Stimulated activated CD4-positive, alpha-beta T cell treated with anti-CD3 and anti-CD28 coated beads, Interleukin-4, amount 100 ng/mL, for 1 hour (primary cell): Measurements from ENCODE around the gene MSMB.
A peak's percentile ranks its signal among the peaks of the same experiment; 100 is the strongest.
"Not testable (repeated sequence)": the region's sequence is repeated elsewhere in the genome, so short reads cannot be mapped to it uniquely, and the experiment has no call there.

Experiments used
- DNase-seq: peaks from one replicate; pipeline ENCODE4 v3.0.0-alpha.2; 2020

The MSMB gene

GRCh38 chr10:46046261-46046660 lies at the start of gene MSMB:
Gene MSMB, minus strand, starts transcription at chr10:46046269. Its CDS starts 32 bp downstream, at chr10:46046237.
- no peak for DNase-seq

GRCh38 chr10:46094931-46095750 lies 49.1 kb upstream of the MSMB start:
- peak; percentile 7 for DNase-seq

GRCh38 chr10:46094197-46094500 lies 48.1 kb upstream of the MSMB start:
- no peak for DNase-seq

- peak; percentile 42 for DNase-seq
Measured at GRCh38 chr10:46093316-46094196, 47.5 kb upstream of the MSMB start.

- DNase-seq, result no peak
Measured at GRCh38 chr10:46092524-46093081, 46.5 kb upstream of the MSMB start.

- DNase-seq, result no peak
Measured at GRCh38 chr10:46091828-46092523, 45.9 kb upstream of the MSMB start.

- DNase-seq, result peak; percentile 10
Measured at GRCh38 chr10:46091080-46091827, 45.2 kb upstream of the MSMB start.

- no peak for DNase-seq
Measured at GRCh38 chr10:46090258-46090812, 44.3 kb upstream of the MSMB start.

GRCh38 chr10:46087381-46087780 lies 41.3 kb upstream of the MSMB start:
- DNase-seq, result not testable (repeated sequence)

- DNase-seq, result no peak
Measured at GRCh38 chr10:46084321-46085165, 38.5 kb upstream of the MSMB start.

GRCh38 chr10:46080886-46081285 lies 34.8 kb upstream of the MSMB start:
- DNase-seq, result no peak

GRCh38 chr10:46079831-46080585 lies 33.9 kb upstream of the MSMB start:
- DNase-seq, result no peak

- no peak for DNase-seq
Measured at GRCh38 chr10:46077731-46078413, 31.8 kb upstream of the MSMB start.

- DNase-seq, result no peak
Measured at GRCh38 chr10:46077141-46077554, 31.1 kb upstream of the MSMB start.

GRCh38 chr10:46075869-46076268 lies 29.8 kb upstream of the MSMB start:
- no peak for DNase-seq

GRCh38 chr10:46074196-46074946 lies 28.3 kb upstream of the MSMB start:
- no peak for DNase-seq

- no peak for DNase-seq
Measured at GRCh38 chr10:46073564-46073963, 27.5 kb upstream of the MSMB start.

GRCh38 chr10:46070749-46071148 lies 24.7 kb upstream of the MSMB start:
- no peak for DNase-seq
